Panc1 (cell line): ENCODE data around the gene USP6NL.

Source experiments
- POLR2AphosphoS5 ChIP-seq: IDR thresholded peaks from 2 replicates; pipeline ENCODE4 v1.6.1; 2012; ENCODE audit warnings: mild to moderate bottlenecking, low read depth, low read length, moderate library complexity
- REST ChIP-seq, 2 experiments: IDR thresholded peaks; 2 replicates each; pipeline ENCODE4 v1.6.1; 2011 to 2012; ENCODE audit warnings: low read depth in 2 of 2, control low read depth in 1 of 2, low read length in 1 of 2, mild to moderate bottlenecking in 1 of 2, moderate library complexity in 1 of 2; ENCODE audit not compliant: insufficient read depth in 1 of 2
- SIN3A ChIP-seq: IDR thresholded peaks from 2 replicates; pipeline ENCODE4 v1.6.1; 2012; ENCODE audit warnings: low read depth, mild to moderate bottlenecking, low read length, moderate library complexity, borderline replicate concordance; ENCODE audit not compliant: insufficient read depth
- TF ChIP-seq, protein P1 (sequence below): fragments of 450-650 bp; IDR thresholded peaks from 2 replicates; pipeline ENCODE4 v1.5.1; 2017; ENCODE audit warnings: mild to moderate bottlenecking

GRCh38 chr10:11530806-11531205, 80.6 kb downstream of the USP6NL start:
- no peak for TF ChIP-seq POLR2AphosphoS5
- TF ChIP-seq SIN3A: no peak
- TF ChIP-seq, protein P1, sequence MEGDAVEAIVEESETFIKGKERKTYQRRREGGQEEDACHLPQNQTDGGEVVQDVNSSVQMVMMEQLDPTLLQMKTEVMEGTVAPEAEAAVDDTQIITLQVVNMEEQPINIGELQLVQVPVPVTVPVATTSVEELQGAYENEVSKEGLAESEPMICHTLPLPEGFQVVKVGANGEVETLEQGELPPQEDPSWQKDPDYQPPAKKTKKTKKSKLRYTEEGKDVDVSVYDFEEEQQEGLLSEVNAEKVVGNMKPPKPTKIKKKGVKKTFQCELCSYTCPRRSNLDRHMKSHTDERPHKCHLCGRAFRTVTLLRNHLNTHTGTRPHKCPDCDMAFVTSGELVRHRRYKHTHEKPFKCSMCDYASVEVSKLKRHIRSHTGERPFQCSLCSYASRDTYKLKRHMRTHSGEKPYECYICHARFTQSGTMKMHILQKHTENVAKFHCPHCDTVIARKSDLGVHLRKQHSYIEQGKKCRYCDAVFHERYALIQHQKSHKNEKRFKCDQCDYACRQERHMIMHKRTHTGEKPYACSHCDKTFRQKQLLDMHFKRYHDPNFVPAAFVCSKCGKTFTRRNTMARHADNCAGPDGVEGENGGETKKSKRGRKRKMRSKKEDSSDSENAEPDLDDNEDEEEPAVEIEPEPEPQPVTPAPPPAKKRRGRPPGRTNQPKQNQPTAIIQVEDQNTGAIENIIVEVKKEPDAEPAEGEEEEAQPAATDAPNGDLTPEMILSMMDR: no peak
- TF ChIP-seq REST (IDR thresholded peaks at IDR 0.05; ENCODE audit: insufficient read depth in 1 of 2, low read depth in 2 of 2, low read length in 1 of 2): no peak
